HCT116 (cell line): Measurements from ENCODE around the gene SMURF1. TPM values are rescaled to one million over a fixed set of nuclear protein-coding genes. Genes with fewer than 3 reads are reported as not detected.
A peak's percentile ranks its signal among the peaks of the same experiment; 100 is the strongest.

Experiments used
- ATAC-seq: fragments of 200-7000 bp; cut with Tn5 transposase; 2 replicates; pipeline ENCODE4 v1.9.1; 2020; ENCODE audit warnings: mild to moderate bottlenecking, moderate library complexity
- BruUV-seq: library from RNA; stranded (reverse); fragments of 400-500 nt; replicated peaks from 2 replicates; lab custom pipeline; 2021; lab: Mats Ljungman, UMichigan
- CTCF ChIA-PET: fragments of 300-600 bp; sonication (Branson Sonifier 250); formaldehyde crosslinking; loops from one replicate; lab custom pipeline; 2021; ENCODE audit warnings: antibody characterized with exemption; lab: Charles Lee
- POLR2A ChIA-PET: fragments of 300-600, 350-600 bp; sonication (Branson Sonifier 250); formaldehyde crosslinking; loops from one replicate; lab custom pipeline; 2021; ENCODE audit warnings: antibody characterized with exemption; lab: Charles Lee
- RAD21 ChIA-PET, 2 experiments: fragments of 300-600 bp; sonication (Branson Sonifier 250); formaldehyde crosslinking; loops; one replicate each; lab custom pipeline; 2023; ENCODE audit warnings: low total read pairs in 2 of 2; ENCODE audit not compliant: uncharacterized antibody in 2 of 2, unreplicated experiment in 2 of 2, low non-redundant PET in 1 of 2; lab: Charles Lee
- DNase-seq: peaks from one replicate; pipeline ENCODE4 v3.0.0-alpha.2; 2010; ENCODE audit warnings: low read depth, low spot score
- H2AFZ ChIP-seq: fragments of 200-600 bp; shearing (Covaris generic), sonication (generic); 2 replicates; pipeline ENCODE4 v1.6.1; 2017; ENCODE audit warnings: low read depth, mixed run types, mixed read lengths, antibody characterized with exemption, low read length; ENCODE audit not compliant: poor library complexity, severe bottlenecking
- H3K27ac ChIP-seq: 2 replicates; pipeline ENCODE4 v1.5.1; 2012; ENCODE audit warnings: low read depth, low read length
- H3K27me3 ChIP-seq: fragments of 200-600 bp; sonication (generic); 2 replicates; pipeline ENCODE4 v1.6.1; 2016; ENCODE audit warnings: mixed run types, low read length, mixed read lengths; ENCODE audit not compliant: insufficient read depth
- H3K36me3 ChIP-seq, 2 experiments: fragments of 200-500 bp in 1 of 2; fragments of 200-600 bp in 1 of 2; sonication (Bioruptor generic) in 1 of 2; sonication (generic) in 1 of 2; 2 replicates each; pipeline versions ENCODE4 v1.5.1 to v1.6.1; 2014 to 2016; ENCODE audit warnings: low read length in 2 of 2, inconsistent platforms in 1 of 2, mixed read lengths in 1 of 2, mixed run types in 1 of 2; ENCODE audit not compliant: insufficient read depth in 2 of 2, control insufficient read depth in 1 of 2
- H3K4me1 ChIP-seq, 2 experiments: fragments of 200-600 bp in 1 of 2; sonication (generic) in 1 of 2; 2 replicates each; pipeline versions ENCODE4 v1.5.1 to v1.6.1; 2012 to 2017; ENCODE audit warnings: low read length in 2 of 2, inconsistent platforms in 1 of 2, mild to moderate bottlenecking in 1 of 2, mixed read lengths in 1 of 2, mixed run types in 1 of 2, moderate library complexity in 1 of 2; ENCODE audit not compliant: insufficient read depth in 2 of 2, control insufficient read depth in 1 of 2
- H3K4me2 ChIP-seq: fragments of 200-600 bp; sonication (generic); 2 replicates; pipeline ENCODE4 v1.6.1; 2017; ENCODE audit warnings: mixed run types, low read length, mixed read lengths
- H3K4me3 ChIP-seq, 2 experiments: fragments of 200-600 bp in 1 of 2; sonication (generic) in 1 of 2; replicated peaks in 1 of 2; 2 replicates each; pipeline ENCODE4 v1.5.1; 2011 to 2016; ENCODE audit warnings: low read length in 2 of 2, control low read depth in 1 of 2, low read depth in 1 of 2, mild to moderate bottlenecking in 1 of 2, mixed read lengths in 1 of 2, mixed run types in 1 of 2
- H3K79me2 ChIP-seq: fragments of 200-600 bp; sonication (generic); 2 replicates; pipeline ENCODE4 v1.6.1; 2017; ENCODE audit warnings: mild to moderate bottlenecking, mixed run types, low read length, moderate library complexity, mixed read lengths; ENCODE audit not compliant: insufficient read depth
- H3K9ac ChIP-seq: fragments of 200-600 bp; sonication (generic); 2 replicates; pipeline ENCODE4 v1.6.1; 2016; ENCODE audit warnings: low read length, mixed read lengths
- H3K9me2 ChIP-seq: fragments of 200-600 bp; sonication (generic), shearing (Covaris generic); 2 replicates; pipeline ENCODE4 v1.6.1; 2017; ENCODE audit warnings: mixed run types, mild to moderate bottlenecking, moderate library complexity; ENCODE audit not compliant: insufficient read depth
- H3K9me3 ChIP-seq, 2 experiments: fragments of 200-500 bp in 1 of 2; fragments of 200-600 bp in 1 of 2; sonication (Bioruptor generic) in 1 of 2; sonication (generic) in 1 of 2; 2 replicates each; pipeline ENCODE4 v1.6.1; 2014 to 2017; ENCODE audit warnings: low read length in 2 of 2, mixed read lengths in 2 of 2, inconsistent platforms in 1 of 2, low read depth in 1 of 2, mild to moderate bottlenecking in 1 of 2, mixed run types in 1 of 2, moderate library complexity in 1 of 2; ENCODE audit not compliant: control insufficient read depth in 1 of 2, insufficient read depth in 1 of 2
- H4K20me1 ChIP-seq: fragments of 200-600 bp; sonication (generic), shearing (Covaris generic); 2 replicates; pipeline ENCODE4 v1.6.1; 2017; ENCODE audit warnings: mixed run types, mild to moderate bottlenecking, moderate library complexity; ENCODE audit not compliant: insufficient read depth
- CBX3 ChIP-seq: IDR thresholded peaks from 2 replicates; pipeline ENCODE4 v1.6.1; 2012; ENCODE audit warnings: low read depth
- EGR1 ChIP-seq: IDR thresholded peaks from 2 replicates; pipeline ENCODE4 v1.6.1; 2012; ENCODE audit warnings: low read depth
- ELF1 ChIP-seq: IDR thresholded peaks from 2 replicates; pipeline ENCODE4 v1.6.1; 2012; ENCODE audit warnings: low read depth, borderline replicate concordance
- EZH2 ChIP-seq: fragments of 200-600 bp; sonication (generic); IDR thresholded peaks from 2 replicates; pipeline ENCODE4 v1.6.1; 2017; ENCODE audit warnings: antibody characterized with exemption, mixed run types
- FOSL1 ChIP-seq: IDR thresholded peaks from 2 replicates; pipeline ENCODE4 v1.6.1; 2012; ENCODE audit warnings: low read depth
- POLR2A ChIP-seq: IDR thresholded peaks from 2 replicates; pipeline ENCODE4 v1.7.0; 2011; ENCODE audit warnings: borderline replicate concordance; ENCODE audit not compliant: insufficient read depth, insufficient read length; ENCODE audit errors: extremely low read depth
- SRF ChIP-seq: IDR thresholded peaks from 2 replicates; pipeline ENCODE4 v1.6.1; 2012; ENCODE audit warnings: low read depth
- TCF7L2 ChIP-seq: IDR thresholded peaks from 2 replicates; pipeline ENCODE4 v1.7.0; 2011; ENCODE audit warnings: borderline replicate concordance, inconsistent platforms; ENCODE audit not compliant: insufficient read depth, insufficient read length; ENCODE audit errors: extremely low read depth
- YY1 ChIP-seq: IDR thresholded peaks from 2 replicates; pipeline ENCODE4 v1.6.1; 2011; ENCODE audit warnings: low read length, low read depth, moderate library complexity, mild to moderate bottlenecking; ENCODE audit not compliant: insufficient replicate concordance; ENCODE audit errors: extremely low read depth
- ZFX ChIP-seq: fragments of 450-650 bp; IDR thresholded peaks from 2 replicates; pipeline ENCODE4 v1.6.1; 2017
- intact Hi-C: fragments of 100-400 bp; cut with micrococcal nuclease; formaldehyde crosslinking; loops from 2 replicates; pipeline ENCODE4 v1.10.0; 2022
- total RNA-seq: library from RNA; stranded (reverse); gene quantifications from one replicate; pipeline ENCODE4 v1.2.1, GENCODE V29; 2021; ENCODE audit not compliant: unreplicated experiment
- TF ChIP-seq, protein P1 (sequence below): IDR thresholded peaks from 2 replicates; pipeline ENCODE4 v1.6.1; 2012
- TF ChIP-seq, protein P2 (sequence below), 3 experiments: fragments of 200-600 bp in 1 of 3; sonication (generic) in 1 of 3; IDR thresholded peaks in 2 of 3; conservative IDR thresholded peaks in 1 of 3; 2 replicates each; pipeline ENCODE4 v1.5.1; 2012 to 2017; ENCODE audit warnings: low read depth in 2 of 3, low read length in 2 of 3, antibody characterized with exemption in 1 of 3, borderline replicate concordance in 1 of 3, control low read depth in 1 of 3, mild to moderate bottlenecking in 1 of 3, mixed read lengths in 1 of 3, mixed run types in 1 of 3, moderate library complexity in 1 of 3; ENCODE audit not compliant: insufficient read depth in 1 of 3

SMURF1 gene
- total RNA-seq, 1 experiment from 2014 or later = 24.6 TPM

DNA sequence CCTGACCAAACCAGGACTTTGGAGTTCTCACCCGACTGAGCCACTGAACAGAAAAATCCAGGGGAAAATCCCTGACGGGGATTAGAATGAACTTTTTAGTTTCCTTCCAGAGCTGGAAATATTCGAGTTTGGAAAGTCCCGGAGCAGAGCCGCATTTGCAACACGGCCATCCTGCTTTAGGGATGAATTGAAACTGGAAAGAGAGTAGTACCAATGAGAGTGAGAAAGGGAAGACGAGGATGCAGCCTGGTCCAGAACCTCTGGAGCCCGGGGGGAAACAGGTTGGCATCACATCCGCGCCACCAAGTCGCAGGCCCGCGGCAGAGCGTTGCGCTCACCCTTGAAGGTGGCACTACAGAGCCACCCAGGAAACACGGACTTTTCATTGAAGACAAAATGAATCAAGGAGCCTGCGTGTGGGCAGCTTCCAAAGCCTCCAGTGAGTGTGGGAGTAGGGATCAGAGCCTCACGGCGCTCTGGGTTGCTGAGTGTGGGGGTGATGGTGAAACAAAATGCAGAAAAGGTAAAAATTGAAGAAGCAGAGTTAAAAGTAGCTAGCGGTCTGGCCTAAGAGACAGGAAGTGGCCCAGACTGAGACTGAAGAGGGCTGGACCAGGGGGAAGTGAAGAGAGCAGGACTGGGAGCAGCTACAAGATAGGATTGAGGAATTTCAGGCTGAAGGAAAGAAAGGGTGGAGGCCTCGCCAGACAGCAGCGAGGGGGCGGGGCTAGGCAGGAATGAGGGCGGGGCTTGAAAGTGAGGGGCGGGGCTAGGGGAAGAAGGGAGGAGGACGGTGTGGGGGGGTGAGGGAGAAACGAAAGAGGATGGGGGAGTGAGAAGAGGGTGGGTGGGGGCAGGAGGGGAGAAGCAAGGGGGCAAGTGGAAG is 1.8 kb downstream of the SMURF1 start:
- H3K27ac ChIP-seq = peak overlapping the region; percentile 17
- no peak for DNase-seq
- TF ChIP-seq TCF7L2 (no peak), YY1 (no peak), CBX3 (no peak), EGR1 (no peak), ELF1 (no peak), FOSL1 (no peak), POLR2A (no peak), ZFX (no peak), SRF (no peak), EZH2 (no peak)
- TF ChIP-seq, protein P1, sequence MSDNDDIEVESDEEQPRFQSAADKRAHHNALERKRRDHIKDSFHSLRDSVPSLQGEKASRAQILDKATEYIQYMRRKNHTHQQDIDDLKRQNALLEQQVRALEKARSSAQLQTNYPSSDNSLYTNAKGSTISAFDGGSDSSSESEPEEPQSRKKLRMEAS = no peak
- TF ChIP-seq, protein P2, sequence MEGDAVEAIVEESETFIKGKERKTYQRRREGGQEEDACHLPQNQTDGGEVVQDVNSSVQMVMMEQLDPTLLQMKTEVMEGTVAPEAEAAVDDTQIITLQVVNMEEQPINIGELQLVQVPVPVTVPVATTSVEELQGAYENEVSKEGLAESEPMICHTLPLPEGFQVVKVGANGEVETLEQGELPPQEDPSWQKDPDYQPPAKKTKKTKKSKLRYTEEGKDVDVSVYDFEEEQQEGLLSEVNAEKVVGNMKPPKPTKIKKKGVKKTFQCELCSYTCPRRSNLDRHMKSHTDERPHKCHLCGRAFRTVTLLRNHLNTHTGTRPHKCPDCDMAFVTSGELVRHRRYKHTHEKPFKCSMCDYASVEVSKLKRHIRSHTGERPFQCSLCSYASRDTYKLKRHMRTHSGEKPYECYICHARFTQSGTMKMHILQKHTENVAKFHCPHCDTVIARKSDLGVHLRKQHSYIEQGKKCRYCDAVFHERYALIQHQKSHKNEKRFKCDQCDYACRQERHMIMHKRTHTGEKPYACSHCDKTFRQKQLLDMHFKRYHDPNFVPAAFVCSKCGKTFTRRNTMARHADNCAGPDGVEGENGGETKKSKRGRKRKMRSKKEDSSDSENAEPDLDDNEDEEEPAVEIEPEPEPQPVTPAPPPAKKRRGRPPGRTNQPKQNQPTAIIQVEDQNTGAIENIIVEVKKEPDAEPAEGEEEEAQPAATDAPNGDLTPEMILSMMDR (IDR thresholded peaks at IDR 0.05 in 2 of 3, conservative IDR thresholded peaks at IDR 0.05 in 1 of 3; ENCODE audit: borderline replicate concordance in 1 of 3, insufficient read depth in 1 of 3, low read depth in 2 of 3, low read length in 2 of 3) = no peak
- TF ChIP-seq, all 23 proteins: peak for 0
- Histone ChIP-seq H3K27me3 (no peaks in the 10 kb centered on the region), H3K9me2 (no peaks in the 10 kb centered on the region), H3K4me1 (peaks cover 4 to 28% of the 10 kb centered on the region in 2 experiments; a peak in 3 of 4 replicates), H3K4me3 (peak overlapping the region; percentile 61 to 66), H3K9me3 (no peaks in the 10 kb centered on the region), H3K9ac (no peak overlapping the region), H4K20me1 (peaks cover 14% of the 10 kb centered on the region; the same call in 1 of the 2 replicates), H3K36me3 (no peaks in the 10 kb centered on the region), H3K4me2 (peak overlapping the region; percentile 77), H3K79me2 (peaks cover 57% of the 10 kb centered on the region), H2AFZ (no peak overlapping the region)
- POLR2A ChIA-PET = interaction anchor here (0.6 to 1.0 kb wide), 3 partner anchors 20 to 132 kb away, joined by 3 to 4 read pairs (median 3); no protein-coding TSS in a partner anchor
- no TSS peak for BruUV-seq
- RAD21 ChIA-PET = no interaction called here
- ATAC-seq = peak; percentile 47
- CTCF ChIA-PET = no interaction called here
- intact Hi-C loops = loop anchor here (1.0 kb wide), 1 partner anchor 88 kb away; no protein-coding TSS in a partner anchor
